Smooth muscle cell (in vitro differentiated cells): Measurements from ENCODE around the gene MYNN. TPM values are rescaled to one million over a fixed set of nuclear protein-coding genes. Genes with fewer than 3 reads are reported as not detected.

Experiments used
- DNase-seq: peaks from one replicate; lab custom pipeline; 2025; ENCODE audit not compliant: unreplicated experiment; lab: John Stamatoyannopoulos, UW
- H2AFZ ChIP-seq: fragments of 200-600 bp; sonication (generic); 2 replicates; pipeline ENCODE4 v1.6.0; 2016; ENCODE audit warnings: antibody characterized with exemption, low read depth, mild to moderate bottlenecking
- H3F3A ChIP-seq: fragments of 200-600 bp; sonication (generic); 2 replicates; pipeline ENCODE4 v1.6.0; 2017; ENCODE audit warnings: antibody characterized with exemption, low read depth
- H3K27ac ChIP-seq: fragments of 200-600 bp; sonication (generic); 2 replicates; pipeline ENCODE4 v1.5.1; 2016; ENCODE audit warnings: low read depth, mild to moderate bottlenecking
- H3K27me3 ChIP-seq: fragments of 200-600 bp; sonication (generic); 2 replicates; pipeline ENCODE4 v1.6.1; 2016; ENCODE audit warnings: low read depth, mild to moderate bottlenecking
- H3K36me3 ChIP-seq: fragments of 200-600 bp; sonication (generic); 2 replicates; pipeline ENCODE4 v1.5.1; 2016; ENCODE audit warnings: low read depth
- H3K4me1 ChIP-seq: fragments of 200-600 bp; sonication (generic); 2 replicates; pipeline ENCODE4 v1.5.1; 2016; ENCODE audit warnings: low read depth
- H3K4me2 ChIP-seq: fragments of 200-600 bp; sonication (generic); 2 replicates; pipeline ENCODE4 v1.6.0; 2016; ENCODE audit warnings: mild to moderate bottlenecking
- H3K4me3 ChIP-seq: fragments of 200-600 bp; sonication (generic); 2 replicates; pipeline ENCODE4 v1.5.1; 2016; ENCODE audit warnings: mild to moderate bottlenecking
- H3K79me2 ChIP-seq: fragments of 200-600 bp; sonication (generic); 2 replicates; pipeline ENCODE4 v1.6.0; 2016; ENCODE audit warnings: low read depth, mild to moderate bottlenecking
- H3K9ac ChIP-seq: fragments of 200-600 bp; sonication (generic); 2 replicates; pipeline ENCODE4 v1.6.0; 2016; ENCODE audit warnings: low read depth
- H3K9me3 ChIP-seq: fragments of 200-600 bp; sonication (generic); replicated peaks from 2 replicates; pipeline ENCODE4 v1.5.1; 2016; ENCODE audit warnings: low read depth
- H4K20me1 ChIP-seq: fragments of 200-600 bp; sonication (generic); 2 replicates; pipeline ENCODE4 v1.6.0; 2016; ENCODE audit warnings: low read depth
- WGBS: methylation state at CpG from one replicate; pipeline ENCODE4 v1.1.7; 2016; ENCODE audit warnings: low lambda C conversion rate; 5-methylcytosine and 5-hydroxymethylcytosine counted together
- polyA plus RNA-seq: library from polyadenylated mRNA; unstranded; fragments of >200 nt; fragmentation: Nextera tagmentation; extraction: Ambion mirVana; gene quantifications from 2 replicates; pipeline ENCODE4 v1.2.1, GENCODE V29; 2016
- total RNA-seq: library from RNA; depleted of rRNA; stranded (reverse); fragments of >200 nt; gene quantifications from 2 replicates; pipeline ENCODE4 v1.2.3, GENCODE V29; 2014
- TF ChIP-seq, protein P1 (sequence below): fragments of 200-600 bp; sonication (generic); IDR thresholded peaks from 2 replicates; pipeline ENCODE4 v1.5.1; 2017; ENCODE audit warnings: borderline replicate concordance, mild to moderate bottlenecking, antibody characterized with exemption; ENCODE audit not compliant: insufficient read depth, poor library complexity, severe bottlenecking

The MYNN gene
- total and polyA plus RNA-seq, 2 experiments from 2014 or later = 17.2 to 29.9 TPM

GRCh38 chr3:169838511-169839030 lies 65.4 kb downstream of the MYNN start:
- Histone ChIP-seq H3K4me1 (peaks cover 5% of the 10 kb centered on the region), H3K36me3 (no peaks in the 10 kb centered on the region), H3K9ac (no peak overlapping the region), H3K4me3 (no peak overlapping the region), H3F3A (peaks cover 7% of the 10 kb centered on the region), H4K20me1 (no peaks in the 10 kb centered on the region), H3K27ac (no peak overlapping the region), H3K4me2 (no peak overlapping the region), H3K27me3 (peaks cover 2% of the 10 kb centered on the region), H3K79me2 (no peaks in the 10 kb centered on the region), H3K9me3 (no peaks in the 10 kb centered on the region), H2AFZ (no peak overlapping the region)
- WGBS = 92% methylated on average over 1 of the region's 1 CpG
- DNase-seq = no peak
- TF ChIP-seq, protein P1, sequence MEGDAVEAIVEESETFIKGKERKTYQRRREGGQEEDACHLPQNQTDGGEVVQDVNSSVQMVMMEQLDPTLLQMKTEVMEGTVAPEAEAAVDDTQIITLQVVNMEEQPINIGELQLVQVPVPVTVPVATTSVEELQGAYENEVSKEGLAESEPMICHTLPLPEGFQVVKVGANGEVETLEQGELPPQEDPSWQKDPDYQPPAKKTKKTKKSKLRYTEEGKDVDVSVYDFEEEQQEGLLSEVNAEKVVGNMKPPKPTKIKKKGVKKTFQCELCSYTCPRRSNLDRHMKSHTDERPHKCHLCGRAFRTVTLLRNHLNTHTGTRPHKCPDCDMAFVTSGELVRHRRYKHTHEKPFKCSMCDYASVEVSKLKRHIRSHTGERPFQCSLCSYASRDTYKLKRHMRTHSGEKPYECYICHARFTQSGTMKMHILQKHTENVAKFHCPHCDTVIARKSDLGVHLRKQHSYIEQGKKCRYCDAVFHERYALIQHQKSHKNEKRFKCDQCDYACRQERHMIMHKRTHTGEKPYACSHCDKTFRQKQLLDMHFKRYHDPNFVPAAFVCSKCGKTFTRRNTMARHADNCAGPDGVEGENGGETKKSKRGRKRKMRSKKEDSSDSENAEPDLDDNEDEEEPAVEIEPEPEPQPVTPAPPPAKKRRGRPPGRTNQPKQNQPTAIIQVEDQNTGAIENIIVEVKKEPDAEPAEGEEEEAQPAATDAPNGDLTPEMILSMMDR = no peak

Other genes with a start within 250 kb of the MYNN start
- gene MECOM, start 109.7 kb upstream of the MYNN start, total RNA-seq = 0.18 and 0.27 TPM in 2 replicates
- 0.78 TPM in 1 of 2 replicates, not detected in the other for gene MECOM, start 109.7 kb upstream of the MYNN start, polyA plus RNA-seq
- 148 and 194 TPM in 2 replicates for gene TERC, start 8.3 kb upstream of the MYNN start, total RNA-seq
- gene TERC, start 8.3 kb upstream of the MYNN start, polyA plus RNA-seq = not detected in 2 replicates
- gene ACTRT3, start 3.8 kb upstream of the MYNN start, total RNA-seq = 1.7 and 2.2 TPM in 2 replicates
- gene ACTRT3, start 3.8 kb upstream of the MYNN start, polyA plus RNA-seq = 1.3 and 3.9 TPM in 2 replicates
- gene LRRIQ4, start 39.5 kb downstream of the MYNN start, total RNA-seq = 0.18 TPM in 1 of 2 replicates, not detected in the other
- not detected in 2 replicates for gene LRRIQ4, start 39.5 kb downstream of the MYNN start, polyA plus RNA-seq
- 1.8 and 2.4 TPM in 2 replicates for gene LRRC34, start 39.5 kb downstream of the MYNN start, total RNA-seq
- gene LRRC34, start 39.5 kb downstream of the MYNN start, polyA plus RNA-seq = 1.8 and 2.5 TPM in 2 replicates
- gene LRRC31, start 96.5 kb downstream of the MYNN start, total RNA-seq = not detected in 2 replicates
- not detected in 2 replicates for gene LRRC31, start 96.5 kb downstream of the MYNN start, polyA plus RNA-seq
- not detected in 2 replicates for gene SAMD7, start 138.2 kb downstream of the MYNN start, total RNA-seq
- gene SAMD7, start 138.2 kb downstream of the MYNN start, polyA plus RNA-seq = not detected in 2 replicates
- 41.0 and 49.1 TPM in 2 replicates for gene SEC62, start 193.4 kb downstream of the MYNN start, total RNA-seq
- 125 and 160 TPM in 2 replicates for gene SEC62, start 193.4 kb downstream of the MYNN start, polyA plus RNA-seq